SK-N-SH (cell line): ENCODE data around the gene CDCA3. TPM values are rescaled to one million over a fixed set of nuclear protein-coding genes. Genes with fewer than 3 reads are reported as not detected.

Source experiments
- CTCF ChIA-PET: fragments of 300-600, 350-600 bp; formaldehyde crosslinking; extraction: SDS; loops from one replicate; lab custom pipeline; 2021; lab: Yijun Ruan, JAX
- POLR2A ChIA-PET: fragments of 350-600 bp; sonication (Branson Sonifier 250); formaldehyde crosslinking; extraction: SDS; loops from one replicate; lab custom pipeline; 2020; ENCODE audit warnings: antibody characterized with exemption, inconsistent platforms; lab: Yijun Ruan, JAX
- DNase-seq: peaks from one replicate; pipeline ENCODE4 v3.0.0; 2012
- H2AFZ ChIP-seq: fragments of 200-600 bp; sonication (generic); 2 replicates; pipeline ENCODE4 v1.8.1; 2016; ENCODE audit warnings: antibody characterized with exemption, mild to moderate bottlenecking, low read depth
- H3F3A ChIP-seq: fragments of 200-600 bp; sonication (generic); replicated peaks from 2 replicates; pipeline ENCODE3; 2016; ENCODE audit warnings: antibody characterized with exemption, mild to moderate bottlenecking; ENCODE audit not compliant: insufficient read depth
- H3K27ac ChIP-seq, 2 experiments: fragments of 200-500 bp in 1 of 2; fragments of 200-600 bp in 1 of 2; sonication (Bioruptor generic) in 1 of 2; sonication (generic), shearing (Covaris generic) in 1 of 2; 2 replicates each; pipeline versions ENCODE4 v1.5.1 to v1.6.1; 2014 to 2016; ENCODE audit warnings: low read depth in 2 of 2, inconsistent platforms in 1 of 2, low read length in 1 of 2, mild to moderate bottlenecking in 1 of 2, mixed read lengths in 1 of 2
- H3K27me3 ChIP-seq: fragments of 200-600 bp; sonication (generic), shearing (Covaris generic); 2 replicates; pipeline ENCODE4 v1.6.1; 2016; ENCODE audit warnings: mixed run types; ENCODE audit not compliant: insufficient read depth
- H3K36me3 ChIP-seq, 2 experiments: fragments of 200-500 bp in 1 of 2; fragments of 200-600 bp in 1 of 2; sonication (Bioruptor generic) in 1 of 2; sonication (generic) in 1 of 2; replicated peaks in 1 of 2; 2 replicates each; pipeline versions ENCODE3 to v1.5.1; 2014 to 2016; ENCODE audit warnings: low read length in 1 of 2, mild to moderate bottlenecking in 1 of 2; ENCODE audit not compliant: insufficient read depth in 2 of 2, control insufficient read depth in 1 of 2
- H3K4me1 ChIP-seq, 2 experiments: fragments of 200-500 bp in 1 of 2; fragments of 200-600 bp in 1 of 2; sonication (Bioruptor generic) in 1 of 2; sonication (generic), shearing (Covaris generic) in 1 of 2; 2 replicates each; pipeline versions ENCODE4 v1.5.1 to v1.6.1; 2014 to 2016; ENCODE audit warnings: low read depth in 1 of 2, low read length in 1 of 2, mixed run types in 1 of 2; ENCODE audit not compliant: insufficient read depth in 2 of 2, control insufficient read depth in 1 of 2
- H3K4me2 ChIP-seq: fragments of 200-600 bp; sonication (generic), shearing (Covaris generic); 2 replicates; pipeline ENCODE4 v1.6.1; 2017; ENCODE audit warnings: mixed run types
- H3K4me3 ChIP-seq, 2 experiments: fragments of 200-500 bp in 1 of 2; fragments of 200-600 bp in 1 of 2; sonication (Bioruptor generic) in 1 of 2; sonication (generic), shearing (Covaris generic) in 1 of 2; 2 replicates each; pipeline versions ENCODE4 v1.5.1 to v1.8.1; 2014 to 2016; ENCODE audit warnings: low read depth in 2 of 2, inconsistent platforms in 1 of 2, low read length in 1 of 2, mild to moderate bottlenecking in 1 of 2, mixed read lengths in 1 of 2, moderate library complexity in 1 of 2
- H3K79me2 ChIP-seq: fragments of 200-600 bp; sonication (generic); 2 replicates; pipeline ENCODE4 v1.8.1; 2017; ENCODE audit warnings: mild to moderate bottlenecking; ENCODE audit not compliant: insufficient read depth
- H3K9ac ChIP-seq: fragments of 200-600 bp; sonication (generic); 2 replicates; pipeline ENCODE4 v1.6.1; 2017; ENCODE audit warnings: mixed run types
- H3K9me2 ChIP-seq: fragments of 200-600 bp; sonication (generic); 2 replicates; pipeline ENCODE4 v1.6.1; 2017; ENCODE audit warnings: mixed run types
- H3K9me3 ChIP-seq: fragments of 200-600 bp; sonication (generic); 2 replicates; pipeline ENCODE4 v1.6.1; 2017; ENCODE audit warnings: mixed run types, mild to moderate bottlenecking, moderate library complexity
- H4K20me1 ChIP-seq: fragments of 200-600 bp; sonication (generic); 2 replicates; pipeline ENCODE4 v1.6.1; 2017; ENCODE audit warnings: mild to moderate bottlenecking, mixed run types; ENCODE audit not compliant: insufficient read depth
- ELF1 ChIP-seq: IDR thresholded peaks from 2 replicates; pipeline ENCODE4 v1.4.0; 2012
- EP300 ChIP-seq, 2 experiments: IDR thresholded peaks; 2 replicates each; pipeline versions ENCODE4 v1.4.0 to v1.6.1; 2012; ENCODE audit warnings: borderline replicate concordance in 1 of 2, low read depth in 1 of 2, low read length in 1 of 2
- FOXJ3 ChIP-seq: sonication (generic); formaldehyde crosslinking; IDR thresholded peaks from 2 replicates; pipeline ENCODE4 v1.5.1; 2020; ENCODE audit warnings: mild to moderate bottlenecking, missing genetic modification reagents
- FOXM1 ChIP-seq: IDR thresholded peaks from 2 replicates; pipeline ENCODE4 v1.4.0; 2012; ENCODE audit warnings: low read depth, mild to moderate bottlenecking
- MEF2A ChIP-seq: IDR thresholded peaks from 2 replicates; pipeline ENCODE4 v1.4.0; 2012; ENCODE audit warnings: low read depth, borderline replicate concordance
- MXI1 ChIP-seq: IDR thresholded peaks from 2 replicates; pipeline ENCODE4 v1.6.1; 2012; ENCODE audit warnings: mild to moderate bottlenecking, low read depth, low read length, improper control_type of control experiment
- NFIC ChIP-seq: IDR thresholded peaks from 2 replicates; pipeline ENCODE4 v1.4.0; 2012; ENCODE audit warnings: borderline replicate concordance
- PBX3 ChIP-seq: IDR thresholded peaks from 2 replicates; pipeline ENCODE4; 2012
- RAD21 ChIP-seq: IDR thresholded peaks from 2 replicates; pipeline ENCODE4 v1.6.1; 2012; ENCODE audit warnings: mild to moderate bottlenecking, low read length
- RCOR1 ChIP-seq: fragments of 150-350 bp; IDR thresholded peaks from 2 replicates; pipeline ENCODE4 v1.6.1; 2017; ENCODE audit warnings: antibody characterized with exemption, low read length
- RFX5 ChIP-seq: IDR thresholded peaks from 2 replicates; pipeline ENCODE4 v1.6.1; 2012; ENCODE audit warnings: mild to moderate bottlenecking, improper control_type of control experiment, low read length
- TCF12 ChIP-seq: IDR thresholded peaks from 2 replicates; pipeline ENCODE4 v1.4.0; 2012
- ZBTB33 ChIP-seq: IDR thresholded peaks from 2 replicates; pipeline ENCODE4 v1.4.0; 2012; ENCODE audit warnings: low read depth, borderline replicate concordance
- WGBS: methylation state at CpG from one replicate; pipeline ENCODE4 v1.1.6; 2017; ENCODE audit warnings: low lambda C conversion rate; 5-methylcytosine and 5-hydroxymethylcytosine counted together
- polyA plus RNA-seq, 3 experiments: library from polyadenylated mRNA; depleted of rRNA; stranded (reverse); fragments of >200 nt; gene quantifications; 2 replicates each; pipeline ENCODE4 v1.2.3, GENCODE V29; 2012
- TF ChIP-seq, protein P1 (sequence below): fragments of 150-350 bp; IDR thresholded peaks from 2 replicates; pipeline ENCODE4 v1.6.1; 2017; ENCODE audit warnings: antibody characterized with exemption, low read length, low read depth, borderline replicate concordance
- TF ChIP-seq, protein P2 (sequence below): fragments of 200-600 bp; sonication (generic); IDR thresholded peaks from 2 replicates; pipeline ENCODE4 v1.6.1; 2017; ENCODE audit warnings: antibody characterized with exemption, mild to moderate bottlenecking, moderate library complexity

CDCA3 gene
- polyA plus RNA-seq, 1 of the 3 experiments (the other 2 are of a cell fraction): 33.0 TPM

GRCh38 chr12:6869049-6870021, 18.2 kb upstream of the CDCA3 start (continued):
- TF ChIP-seq NFIC (no peak), ZBTB33 (no peak), FOXM1 (no peak), TCF12 (no peak), RAD21 (peak; percentile 73), MXI1 (no peak), FOXJ3 (CRISPR knock-in tag) (no peak), MEF2A (no peak), EP300 (IDR thresholded peaks at IDR 0.05; ENCODE audit: borderline replicate concordance in 1 of 2, low read depth in 1 of 2, low read length in 1 of 2) (no peak)
- TF ChIP-seq, protein P1, sequence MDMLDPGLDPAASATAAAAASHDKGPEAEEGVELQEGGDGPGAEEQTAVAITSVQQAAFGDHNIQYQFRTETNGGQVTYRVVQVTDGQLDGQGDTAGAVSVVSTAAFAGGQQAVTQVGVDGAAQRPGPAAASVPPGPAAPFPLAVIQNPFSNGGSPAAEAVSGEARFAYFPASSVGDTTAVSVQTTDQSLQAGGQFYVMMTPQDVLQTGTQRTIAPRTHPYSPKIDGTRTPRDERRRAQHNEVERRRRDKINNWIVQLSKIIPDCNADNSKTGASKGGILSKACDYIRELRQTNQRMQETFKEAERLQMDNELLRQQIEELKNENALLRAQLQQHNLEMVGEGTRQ: no peak
- TF ChIP-seq, all 33 proteins: peak for 5

DNA sequence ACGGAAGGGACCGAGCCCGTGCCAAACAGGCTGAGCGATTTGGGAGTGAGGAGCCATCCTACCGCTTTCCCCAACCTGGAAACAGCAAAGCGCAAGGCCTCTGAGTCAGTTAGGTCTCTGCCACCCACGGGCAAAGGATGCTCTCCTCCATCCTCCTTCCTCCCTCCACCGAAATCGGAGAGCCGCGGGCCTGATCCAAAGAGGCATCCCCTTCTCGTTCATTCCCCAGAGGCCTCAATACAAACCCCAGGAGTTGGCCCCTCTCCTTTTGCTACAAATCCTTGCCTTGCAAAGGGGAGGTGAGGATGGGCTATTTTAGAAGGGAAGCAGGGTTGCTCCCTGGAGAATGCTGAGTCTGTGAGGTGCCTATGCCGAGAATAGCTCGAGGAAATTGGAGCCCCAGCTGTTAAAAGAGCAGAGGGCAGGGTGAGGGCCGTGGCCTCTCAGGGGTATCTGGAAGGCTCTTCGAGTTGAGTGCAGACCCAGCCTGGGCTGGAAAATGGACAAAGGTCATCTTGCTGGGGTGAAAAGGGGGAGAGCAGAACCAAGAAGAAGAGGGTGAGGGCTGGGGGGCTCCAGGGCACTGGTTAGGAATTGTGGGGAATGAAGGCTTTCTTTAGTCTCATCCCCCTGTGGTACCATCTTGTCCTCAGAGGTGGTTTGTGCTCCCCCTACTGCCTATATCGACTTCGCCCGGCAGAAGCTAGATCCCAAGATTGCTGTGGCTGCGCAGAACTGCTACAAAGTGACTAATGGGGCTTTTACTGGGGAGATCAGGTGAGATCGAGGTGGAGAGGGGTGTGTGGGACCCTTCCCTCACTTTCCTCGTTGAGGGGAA, 17.3 kb upstream of the CDCA3 start:
- peaks cover 44% of the 10 kb centered on the region for H4K20me1 ChIP-seq
- peaks cover 16 to 38% of the 10 kb centered on the region in 2 experiments for H3K36me3 ChIP-seq
- ChIA-PET POLR2A (interaction anchor here (0.6 to 5.9 kb wide), 14 partner anchors 9 to 179 kb away, joined by 3 to 57 read pairs (median 6); partner anchors contain the start of genes C12orf57, CDCA3, ENO2 and MLF2), CTCF (interaction anchor here (0.7 to 10.9 kb wide), 27 partner anchors 8 to 317 kb away, joined by 3 to 164 read pairs (median 7); partner anchors contain the start of genes C12orf57, CDCA3, ENO2 and MLF2)
- H3K4me1 ChIP-seq: peaks cover 33 to 43% of the 10 kb centered on the region in 2 experiments
- H3K4me2 ChIP-seq: peak overlapping the region; percentile 99
- WGBS: 1% methylated on average over 20 of the region's 22 CpGs
- peak overlapping the region; percentile 84 to 95; a peak in 3 of 4 replicates for H3K27ac ChIP-seq
- no peak overlapping the region for H2AFZ ChIP-seq
- H3K9ac ChIP-seq: peak overlapping the region; percentile 100
- H3K4me3 ChIP-seq: peak overlapping the region; percentile 91 to 99
- no peaks in the 10 kb centered on the region for H3K9me2 ChIP-seq
- DNase-seq: no peak
- peaks cover 35% of the 10 kb centered on the region for H3F3A ChIP-seq
- no peaks in the 10 kb centered on the region for H3K9me3 ChIP-seq
- H3K27me3 ChIP-seq: no peaks in the 10 kb centered on the region
- no peak for TF ChIP-seq PBX3
- no peak for TF ChIP-seq RFX5
- no peak for TF ChIP-seq ELF1
- TF ChIP-seq, protein P2, sequence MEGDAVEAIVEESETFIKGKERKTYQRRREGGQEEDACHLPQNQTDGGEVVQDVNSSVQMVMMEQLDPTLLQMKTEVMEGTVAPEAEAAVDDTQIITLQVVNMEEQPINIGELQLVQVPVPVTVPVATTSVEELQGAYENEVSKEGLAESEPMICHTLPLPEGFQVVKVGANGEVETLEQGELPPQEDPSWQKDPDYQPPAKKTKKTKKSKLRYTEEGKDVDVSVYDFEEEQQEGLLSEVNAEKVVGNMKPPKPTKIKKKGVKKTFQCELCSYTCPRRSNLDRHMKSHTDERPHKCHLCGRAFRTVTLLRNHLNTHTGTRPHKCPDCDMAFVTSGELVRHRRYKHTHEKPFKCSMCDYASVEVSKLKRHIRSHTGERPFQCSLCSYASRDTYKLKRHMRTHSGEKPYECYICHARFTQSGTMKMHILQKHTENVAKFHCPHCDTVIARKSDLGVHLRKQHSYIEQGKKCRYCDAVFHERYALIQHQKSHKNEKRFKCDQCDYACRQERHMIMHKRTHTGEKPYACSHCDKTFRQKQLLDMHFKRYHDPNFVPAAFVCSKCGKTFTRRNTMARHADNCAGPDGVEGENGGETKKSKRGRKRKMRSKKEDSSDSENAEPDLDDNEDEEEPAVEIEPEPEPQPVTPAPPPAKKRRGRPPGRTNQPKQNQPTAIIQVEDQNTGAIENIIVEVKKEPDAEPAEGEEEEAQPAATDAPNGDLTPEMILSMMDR: peak; percentile 36
- TF ChIP-seq RCOR1: no peak
- no peak for TF ChIP-seq MEF2A
- H3K79me2 ChIP-seq: peaks cover 55% of the 10 kb centered on the region
